ENCODE data around the gene UBE2G1.
"Not testable (repeated sequence)": the region's sequence is repeated elsewhere in the genome, so short reads cannot be mapped to it uniquely, and the experiment has no call there.

UBE2G1 gene

DNA sequence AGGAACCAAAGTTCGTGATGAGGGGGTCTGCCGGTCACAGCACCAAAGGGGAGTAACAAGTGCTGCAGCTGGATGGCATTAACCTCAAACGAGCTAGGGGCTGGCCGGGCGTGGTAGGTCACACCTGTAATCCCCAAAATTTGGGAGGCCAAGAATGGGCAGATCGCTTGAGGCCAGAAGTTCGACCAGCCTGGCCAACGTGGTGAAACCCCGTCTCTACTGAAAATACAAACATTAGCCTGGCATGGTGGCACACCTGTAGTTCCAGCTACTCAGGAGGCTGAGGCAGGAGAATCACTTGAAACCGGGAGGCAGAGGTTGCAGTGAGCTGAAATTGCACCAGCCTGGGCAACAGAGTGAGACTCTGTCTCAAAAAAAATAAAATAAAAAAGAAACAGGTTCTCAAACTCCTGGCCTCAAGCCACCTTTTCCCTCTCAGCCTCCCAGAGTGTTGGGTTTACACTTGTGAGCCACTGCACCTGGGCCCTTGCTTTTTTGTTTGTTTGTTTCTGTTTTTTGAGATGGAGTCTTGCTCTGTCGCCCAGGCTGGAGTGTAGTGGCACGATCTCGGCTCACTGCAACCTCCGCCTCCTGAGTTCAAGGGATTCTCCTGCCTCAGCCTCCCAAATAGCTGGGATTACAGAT lies 9.4 kb upstream of the UBE2G1 start:
- DNase-seq (ENCODE audit: low read depth, low spot score) = not testable (repeated sequence)

DNA sequence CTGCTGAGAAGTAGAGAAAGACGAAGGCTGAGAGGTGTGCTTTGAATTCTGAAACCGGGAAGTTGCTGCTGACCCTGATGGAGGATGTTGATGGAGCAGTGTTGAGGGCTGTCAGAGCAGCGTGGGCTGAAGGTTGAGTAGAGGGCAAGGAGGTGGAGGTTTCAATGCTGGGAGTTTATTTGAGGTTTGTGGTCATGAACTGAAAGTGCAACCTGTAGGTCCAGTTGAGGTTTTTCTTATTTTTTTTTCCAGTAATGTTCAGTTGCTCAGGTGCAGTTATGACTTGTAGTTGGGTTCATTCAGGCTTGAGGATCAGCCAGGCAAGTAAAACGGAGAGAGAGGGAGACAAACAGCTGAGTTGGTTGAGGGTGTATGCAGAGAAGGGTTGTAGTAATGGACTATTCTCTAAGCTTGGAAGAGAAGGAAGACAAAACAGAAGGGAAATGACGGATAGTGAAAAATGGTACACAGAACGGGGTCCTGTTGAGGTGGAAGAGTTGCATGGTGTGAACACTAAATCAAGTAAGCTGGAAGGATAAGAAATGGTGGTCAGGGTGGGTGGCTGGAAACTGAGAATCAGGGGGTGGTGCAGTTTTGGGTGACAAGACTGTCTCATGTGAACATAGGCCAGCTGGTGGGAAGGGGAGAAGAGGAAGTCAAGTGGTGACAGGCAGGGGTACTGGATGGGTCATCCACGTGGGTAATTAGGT lies 8.7 kb upstream of the UBE2G1 start:
- no peak for DNase-seq (ENCODE audit: low read depth, low spot score)

DNA sequence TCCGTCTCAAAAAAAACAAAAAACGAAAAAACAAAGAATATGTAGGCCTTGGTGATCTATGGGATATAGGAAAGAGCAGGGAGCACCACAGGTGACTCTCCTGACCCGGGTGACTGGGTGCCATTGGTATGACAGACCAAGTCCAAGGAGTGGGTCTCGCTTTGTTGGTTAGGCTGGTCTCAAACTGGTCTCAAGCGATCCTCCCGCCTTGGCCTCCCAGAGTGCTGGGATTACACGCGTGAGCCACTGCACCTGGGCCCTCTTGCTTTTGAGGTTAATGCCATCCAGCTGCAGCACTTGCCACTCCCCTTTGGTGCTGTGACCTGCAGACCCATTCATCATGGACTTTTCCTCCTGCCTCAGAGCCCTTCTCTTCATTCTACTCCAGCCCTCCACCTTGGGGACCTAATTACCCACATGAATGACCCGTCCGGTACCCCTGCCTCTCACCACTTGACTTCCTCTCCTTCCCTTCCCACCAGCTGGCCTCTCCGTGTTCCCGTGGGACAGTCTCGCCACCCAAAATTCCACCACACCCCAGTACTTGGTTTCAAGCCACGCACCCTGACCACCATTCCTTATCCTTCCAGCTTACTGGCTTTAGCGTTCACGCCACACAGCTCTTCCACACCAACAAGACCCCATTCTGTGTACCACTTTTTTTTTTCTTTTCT lies 3.2 kb upstream of the UBE2G1 start:
- no peak for DNase-seq (ENCODE audit: low read depth, low spot score)

DNA sequence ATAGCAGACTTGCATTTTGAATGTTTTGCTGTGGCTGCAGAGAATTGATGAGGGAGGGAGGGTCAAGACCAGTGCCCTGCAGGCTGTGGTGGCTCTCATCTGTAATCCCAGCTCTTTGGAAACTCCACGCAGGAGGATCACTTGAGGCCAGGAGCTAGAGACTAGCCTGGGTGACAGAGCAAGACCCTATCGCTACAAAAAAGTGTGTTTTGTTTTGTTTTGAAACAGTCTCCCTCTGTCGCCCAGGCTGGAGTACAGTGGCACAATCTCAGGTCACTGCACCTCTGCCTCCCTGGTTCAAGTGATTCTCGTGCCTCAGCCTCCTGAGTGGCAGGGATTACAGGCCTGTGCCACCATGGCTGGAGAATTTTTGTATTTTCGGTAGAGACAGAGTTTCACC lies 1.9 kb upstream of the UBE2G1 start:
- no peak for DNase-seq (ENCODE audit: low read depth, low spot score)

DNA sequence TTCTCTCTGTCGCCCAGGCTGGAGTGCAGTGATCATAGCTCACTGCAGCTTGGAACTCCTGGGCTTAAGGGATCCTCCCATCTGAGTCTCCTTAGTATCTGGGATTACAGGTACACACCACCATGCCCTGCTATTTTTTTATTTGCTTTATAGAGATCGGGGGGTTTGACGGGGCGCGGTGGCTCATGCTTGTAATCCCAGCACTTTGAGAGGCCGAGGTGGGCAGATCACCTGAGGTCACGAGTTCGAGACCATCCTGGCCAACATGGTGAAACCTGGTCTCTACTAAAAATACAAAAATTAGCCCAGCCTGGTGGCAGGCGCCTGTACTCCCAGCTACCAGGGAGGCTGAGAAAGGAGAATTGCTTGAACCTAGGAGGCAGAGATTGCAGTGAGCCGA lies 702 bp upstream of the UBE2G1 start:
- DNase-seq (ENCODE audit: low read depth, low spot score) = not testable (repeated sequence)

DNA sequence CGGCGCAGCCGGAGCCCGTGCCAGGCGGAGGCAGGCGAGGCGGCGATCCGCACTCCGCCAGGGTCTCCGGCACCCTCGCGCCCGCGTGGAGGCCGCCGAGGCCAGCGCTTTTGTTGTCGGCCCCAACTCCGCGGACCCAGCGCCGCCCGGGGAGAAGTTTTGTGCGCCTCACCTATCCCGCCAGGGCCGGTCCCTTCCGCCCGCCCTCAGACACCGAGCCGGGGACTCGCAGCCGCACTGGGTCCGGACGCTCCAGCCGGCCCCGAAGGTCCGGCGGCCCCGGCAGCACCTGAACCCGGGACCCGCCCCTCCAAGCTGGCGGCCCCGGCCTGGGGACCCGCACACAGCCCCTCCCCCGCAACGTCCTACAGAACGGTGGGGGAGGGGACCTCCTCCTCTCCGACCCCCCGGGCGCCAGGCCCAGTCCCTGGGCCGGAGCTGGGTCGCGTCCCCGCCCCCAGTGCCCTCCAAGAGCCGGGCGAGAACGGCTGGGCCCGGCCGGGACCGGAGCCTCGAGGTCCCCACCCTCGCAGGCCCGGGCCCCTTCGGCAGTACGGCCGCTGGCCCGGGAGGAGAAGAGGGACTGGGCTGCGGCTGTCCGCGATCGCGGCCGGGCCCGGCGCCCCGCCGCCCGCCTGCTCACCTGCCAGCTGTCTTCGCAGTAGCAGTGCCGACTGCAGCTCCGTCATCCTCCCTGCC lies 698 bp downstream of the UBE2G1 start:
- DNase-seq (ENCODE audit: low read depth, low spot score) = no peak

DNA sequence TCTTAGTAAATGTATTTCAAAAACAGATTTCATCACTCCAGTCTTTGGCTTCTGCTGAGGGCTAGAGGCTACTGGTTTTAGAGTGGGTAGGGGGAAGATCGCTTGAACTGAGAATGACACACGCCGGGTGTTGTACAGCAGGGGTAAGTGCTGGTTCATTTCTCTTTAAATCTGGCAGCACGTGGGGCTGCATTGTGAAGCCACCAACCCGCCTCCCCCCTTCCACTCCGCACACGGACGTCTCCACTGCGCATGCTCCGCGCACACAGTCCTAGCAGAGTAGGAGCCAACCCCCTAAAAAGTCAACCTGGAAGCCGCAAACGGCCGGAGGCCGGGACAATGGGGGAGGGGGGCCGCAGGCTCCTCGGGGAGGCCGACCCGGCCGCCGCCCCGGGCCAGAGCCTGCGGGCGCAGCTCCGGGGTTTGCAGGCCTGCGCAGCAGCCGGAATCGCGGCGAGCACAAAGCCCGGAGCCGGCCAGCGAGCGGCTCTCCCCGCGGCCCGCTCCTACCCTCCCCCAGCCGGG lies 1.3 kb downstream of the UBE2G1 start:
- peak; percentile 65 for DNase-seq (ENCODE audit: low read depth, low spot score)

DNA sequence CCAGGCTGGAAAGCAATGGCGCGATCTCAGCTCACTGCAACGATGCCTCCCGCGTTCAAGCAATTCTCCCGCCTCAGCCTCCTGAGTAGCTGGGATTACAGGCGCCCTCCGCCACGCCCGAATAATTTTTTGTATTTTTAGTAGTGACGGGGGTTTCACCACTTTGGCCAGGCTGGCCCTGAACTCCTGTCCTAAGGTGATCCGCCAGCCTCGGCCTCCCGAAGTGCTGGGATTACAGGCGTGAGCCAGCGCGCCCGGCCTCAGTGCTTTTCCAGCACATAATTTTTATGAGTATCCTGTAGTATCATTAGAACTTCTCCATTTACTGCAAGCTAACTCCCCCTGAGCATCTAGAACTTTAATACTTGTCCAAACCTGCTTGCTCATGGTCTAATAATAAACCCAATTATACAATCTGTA lies 1.8 kb downstream of the UBE2G1 start:
- DNase-seq (ENCODE audit: low read depth, low spot score) = no peak

DNA sequence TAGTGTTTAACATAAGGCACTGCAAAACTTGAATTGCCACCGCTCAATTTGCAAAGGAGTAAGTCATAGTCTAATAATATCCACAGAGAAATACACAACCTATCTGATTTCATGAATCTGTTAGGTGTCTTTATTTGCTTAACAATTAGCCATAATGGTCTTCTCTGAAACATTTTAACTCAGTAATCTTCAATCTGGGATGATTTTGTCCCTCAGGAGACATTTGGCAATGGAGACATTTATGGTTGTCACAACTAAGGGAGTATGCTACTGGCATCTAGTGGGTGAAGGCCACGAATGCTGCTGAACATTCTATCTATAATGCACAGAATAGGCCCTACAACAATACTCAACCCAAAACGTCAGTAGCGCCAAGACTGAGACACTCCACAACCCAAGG lies 4.3 kb downstream of the UBE2G1 start:
- DNase-seq (ENCODE audit: low read depth, low spot score) = no peak

DNA sequence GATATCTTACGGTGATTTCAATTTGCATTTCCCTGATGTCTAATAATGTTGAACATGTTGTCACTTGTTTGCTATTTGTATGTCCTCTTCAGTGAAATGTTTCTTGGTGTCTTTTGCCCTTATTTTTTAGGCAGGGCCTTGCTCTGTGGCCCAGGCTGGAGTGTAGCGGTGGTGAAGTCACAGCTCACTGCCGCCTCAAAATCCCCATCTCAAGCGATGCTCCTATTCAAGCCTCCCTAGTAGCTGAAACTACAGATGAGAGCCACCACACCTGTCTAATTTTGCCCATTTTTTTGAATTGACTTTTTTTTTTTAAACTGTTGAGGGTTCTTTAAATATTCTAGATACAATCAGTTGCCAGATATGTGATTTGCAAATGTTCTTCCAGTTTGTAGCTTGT lies 8.3 kb downstream of the UBE2G1 start:
- no peak for DNase-seq (ENCODE audit: low read depth, low spot score)

DNA sequence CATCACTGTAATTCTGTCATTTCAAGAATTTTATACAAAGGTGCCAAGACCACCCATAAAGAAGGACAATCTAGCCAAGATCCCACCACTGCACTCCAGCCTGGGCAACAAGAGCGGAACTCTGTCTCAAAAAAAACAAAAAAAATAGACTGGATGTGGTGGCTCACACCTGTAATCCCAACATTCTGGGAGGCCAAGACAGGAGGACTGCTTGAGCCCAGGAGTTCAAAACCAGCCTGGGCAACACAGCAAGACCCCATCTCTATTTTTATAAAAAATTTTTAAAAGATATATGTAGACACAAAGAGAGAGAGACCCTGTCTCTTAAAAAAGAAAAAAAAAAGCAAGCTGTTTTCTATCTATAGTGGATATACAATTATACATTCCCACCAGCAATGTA lies 8.8 kb downstream of the UBE2G1 start:
- no peak for DNase-seq (ENCODE audit: low read depth, low spot score)

DNA sequence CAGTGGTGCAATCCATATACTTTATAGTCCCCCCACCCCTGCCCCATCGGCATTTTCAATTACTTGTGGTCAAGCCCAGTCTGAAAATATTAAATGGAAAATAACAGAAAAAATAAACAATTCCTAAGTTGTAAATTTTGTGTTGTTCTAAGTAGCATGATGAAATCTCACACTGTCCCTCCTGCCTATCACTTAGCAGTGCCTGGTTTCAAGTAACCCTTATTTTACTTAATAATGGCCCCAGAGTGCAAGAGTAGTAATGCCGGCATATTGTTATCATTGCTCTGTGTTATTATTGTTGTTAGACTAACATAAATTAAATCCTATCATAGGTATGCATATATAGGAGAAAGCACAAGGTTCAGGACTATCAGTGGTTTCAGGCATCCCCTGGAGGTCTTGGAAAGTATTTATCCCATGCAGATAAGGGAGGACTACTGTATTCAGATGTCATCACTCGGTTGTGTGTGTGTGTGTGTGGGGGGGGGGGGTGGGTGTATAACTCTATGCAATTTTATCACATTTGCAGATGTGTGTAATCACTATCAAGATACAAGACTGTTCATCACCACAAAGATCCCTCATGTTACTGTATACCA lies 9.3 kb downstream of the UBE2G1 start:
- no peak for DNase-seq (ENCODE audit: low read depth, low spot score)

DNA sequence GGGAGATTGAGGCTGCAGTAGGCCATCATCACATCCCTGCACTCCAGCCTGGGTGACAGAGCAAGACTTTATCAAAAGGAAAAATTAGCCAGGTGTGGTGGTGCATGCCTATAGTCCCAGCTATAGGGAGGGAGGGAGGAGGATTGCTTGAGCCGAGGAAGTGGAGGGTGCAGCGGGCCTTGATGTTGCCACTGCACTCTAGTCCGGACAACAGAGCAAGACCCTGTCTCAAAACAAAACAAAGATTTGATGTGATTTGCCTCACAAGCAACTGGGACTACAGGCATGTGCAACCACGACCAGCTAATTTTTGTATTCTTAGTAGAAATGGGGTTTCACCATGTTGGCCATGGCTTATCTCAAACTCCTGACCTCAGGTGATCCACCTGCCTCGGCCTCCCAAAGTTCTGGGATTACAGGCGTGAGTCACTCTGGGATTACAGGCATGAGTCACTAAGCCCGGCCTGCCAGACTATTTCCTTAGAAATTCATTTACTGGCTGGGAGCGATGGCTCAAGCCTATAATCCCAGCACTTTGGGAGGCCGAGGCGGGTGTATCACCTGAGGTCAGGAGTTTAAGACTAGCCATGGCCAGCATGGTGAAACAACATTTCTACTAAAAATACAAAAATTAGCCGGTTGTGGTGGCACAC lies 11.5 kb downstream of the UBE2G1 start:
- no peak for DNase-seq (ENCODE audit: low read depth, low spot score)

DNA sequence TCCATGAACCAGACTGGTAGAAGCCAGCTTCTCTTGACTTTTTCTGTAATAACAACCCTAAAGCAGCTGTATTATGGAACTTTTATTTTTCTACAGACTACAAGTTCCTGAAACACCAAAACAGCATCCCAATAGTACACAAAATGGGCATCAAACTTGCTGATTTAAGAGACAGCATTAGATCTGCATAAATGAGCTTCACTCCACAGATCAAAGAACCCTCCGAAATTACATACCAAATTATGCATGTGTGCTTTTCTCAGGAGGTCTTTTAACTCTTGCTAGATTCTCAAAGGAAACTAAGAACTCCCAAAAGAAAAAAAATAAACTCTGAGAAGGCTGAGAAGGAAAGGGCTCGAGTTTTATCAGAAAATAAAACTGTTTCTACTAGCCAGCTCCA lies 12.3 kb downstream of the UBE2G1 start:
- no peak for DNase-seq (ENCODE audit: low read depth, low spot score)

DNA sequence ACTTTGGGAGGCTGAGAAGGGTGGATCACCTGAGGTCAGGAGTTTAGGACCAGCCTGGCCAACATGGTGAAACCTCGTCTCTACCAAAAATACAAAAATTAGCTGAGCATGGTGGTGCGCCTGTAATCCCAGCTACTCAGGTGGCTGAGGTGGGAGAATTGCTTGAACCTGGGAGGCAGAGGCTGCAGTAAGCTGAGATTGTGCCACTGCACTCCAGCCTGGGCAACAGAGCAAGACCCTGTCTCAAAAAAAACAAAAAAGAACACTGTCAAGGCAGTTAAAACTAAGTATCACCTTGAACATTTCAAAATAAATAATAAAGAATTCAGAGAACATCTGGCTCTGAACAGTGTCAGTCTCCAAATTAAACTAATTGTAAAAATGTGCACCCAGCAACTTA lies 16.3 kb downstream of the UBE2G1 start:
- DNase-seq (ENCODE audit: low read depth, low spot score) = not testable (repeated sequence)

DNA sequence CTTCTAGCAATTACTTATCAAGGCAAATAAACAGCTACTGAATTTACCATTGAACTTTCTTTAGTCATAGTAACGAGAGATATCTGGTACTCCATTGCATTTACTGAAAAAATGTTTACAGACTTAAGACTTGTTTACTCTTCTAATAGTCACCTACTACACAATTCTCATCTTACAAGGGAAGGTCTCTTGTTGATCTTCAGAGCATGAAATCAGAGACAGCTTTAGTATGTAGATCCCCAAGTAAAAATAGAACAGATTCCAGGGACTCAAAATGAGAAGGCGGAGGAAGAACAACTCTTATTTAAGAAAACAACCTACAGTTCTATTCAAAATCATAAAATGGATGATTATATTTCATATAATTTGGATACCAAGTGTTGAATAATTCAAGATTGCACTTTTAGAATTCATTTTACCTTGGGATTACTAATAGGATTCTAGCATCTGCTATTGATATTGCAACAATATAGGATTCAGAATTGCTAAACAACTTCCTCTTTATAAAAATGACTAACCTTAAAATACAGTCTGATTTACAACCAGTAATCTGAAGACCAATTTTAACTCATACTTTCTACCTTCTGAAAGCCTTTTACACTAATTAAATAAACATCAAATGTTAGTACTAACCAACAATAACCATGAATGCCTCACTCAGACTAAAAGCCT lies 20.8 kb downstream of the UBE2G1 start:
- DNase-seq (ENCODE audit: low read depth, low spot score) = no peak

DNA sequence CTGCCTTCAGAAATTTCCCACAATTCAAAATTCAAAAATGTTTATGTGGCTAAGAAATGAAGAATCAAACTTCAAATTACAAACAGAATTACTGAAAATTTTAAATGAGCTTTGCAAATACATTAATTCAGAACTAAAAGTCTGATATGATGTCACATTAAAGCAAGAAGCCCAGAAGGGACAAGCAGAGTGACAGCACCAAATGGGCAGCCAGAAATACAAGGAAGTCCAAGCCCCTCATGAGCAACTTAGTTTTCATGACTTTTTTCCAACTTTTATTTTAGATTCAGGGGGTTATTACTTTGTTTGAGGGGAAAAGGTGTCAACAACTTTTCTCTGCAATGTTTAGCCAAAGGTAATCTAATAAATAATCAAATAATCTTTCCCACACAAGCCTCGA lies 21.5 kb downstream of the UBE2G1 start:
- no peak for DNase-seq (ENCODE audit: low read depth, low spot score)

DNA sequence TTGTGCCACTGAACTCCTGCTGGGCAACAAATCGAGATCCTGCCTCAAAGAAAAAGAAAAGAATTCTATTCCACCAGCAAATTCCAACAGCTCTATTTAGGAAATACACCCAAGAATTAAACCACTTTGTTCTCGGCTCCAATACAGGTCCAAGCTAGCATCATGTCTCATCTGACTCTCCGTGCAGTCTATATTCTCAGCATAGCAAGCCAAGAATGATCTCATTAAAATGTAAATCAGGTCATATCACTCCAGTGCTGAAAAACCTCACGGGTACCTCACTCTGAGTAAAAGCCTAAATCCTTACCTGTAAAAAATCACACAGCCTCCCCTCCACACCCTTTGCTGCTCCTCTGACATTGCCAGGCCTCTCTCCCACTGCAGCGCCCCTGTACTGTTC lies 23.9 kb downstream of the UBE2G1 start:
- DNase-seq (ENCODE audit: low read depth, low spot score) = no peak

DNA sequence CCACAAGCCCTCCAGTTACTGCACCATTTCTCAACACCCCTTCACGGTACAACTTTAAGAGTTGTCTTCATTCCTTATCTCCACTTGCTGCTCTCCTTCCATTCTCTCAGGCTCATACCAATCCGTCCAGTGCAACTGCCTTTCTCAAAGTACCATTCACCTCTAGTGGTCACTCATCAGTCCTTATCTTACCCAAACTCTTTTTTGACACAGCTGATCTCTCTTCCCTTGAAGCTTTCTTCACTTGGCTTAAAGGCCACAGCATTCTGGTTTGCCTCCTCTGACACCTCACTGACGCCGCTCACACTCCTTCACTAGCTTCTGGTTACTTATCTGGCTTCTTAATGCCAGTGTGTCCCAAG lies 24.9 kb downstream of the UBE2G1 start:
- no peak for DNase-seq (ENCODE audit: low read depth, low spot score)

DNA sequence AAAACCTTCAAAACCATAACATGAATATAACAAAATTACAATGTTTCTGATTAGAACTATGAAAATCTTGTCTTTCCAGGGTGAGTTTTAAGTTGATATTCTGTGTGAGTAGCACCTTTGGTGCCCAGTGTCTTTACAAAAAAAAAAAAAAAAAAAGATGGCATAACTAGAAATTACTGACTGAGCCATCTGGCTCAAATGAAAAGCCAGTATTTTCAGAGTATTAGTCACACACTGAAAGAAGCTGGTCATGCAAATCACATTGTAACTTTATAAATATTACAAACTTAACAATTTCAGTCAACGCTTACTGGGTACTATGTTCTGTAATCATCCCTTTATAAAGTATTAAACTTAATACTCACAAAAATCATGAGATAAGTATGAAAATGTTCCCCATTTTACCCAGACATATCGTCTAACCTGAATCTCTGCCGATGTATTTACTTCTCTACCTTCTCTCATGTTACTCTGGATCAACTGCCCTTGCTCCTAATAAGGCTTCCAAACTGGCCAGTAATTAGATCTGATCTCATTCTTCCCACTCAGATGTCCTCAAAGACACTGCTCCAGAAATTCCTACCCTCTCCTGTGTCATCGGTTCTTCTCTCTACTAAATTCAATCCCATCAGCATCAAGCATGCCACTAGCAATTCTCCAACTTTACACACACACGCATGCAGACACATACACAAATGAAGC lies 25.4 kb downstream of the UBE2G1 start:
- no peak for DNase-seq (ENCODE audit: low read depth, low spot score)

Measured in brain pericyte (primary cell).